Measurements from ENCODE around the gene DPYSL3. TPM values are rescaled to one million over a fixed set of nuclear protein-coding genes. Genes with fewer than 3 reads are reported as not detected.

The DPYSL3 gene
- total and polyA plus RNA-seq, 2 experiments from 2014 or later = 9.2 to 42.8 TPM

- Histone ChIP-seq H3K4me2 (ENCODE audit: unreplicated experiment) (peak overlapping the region; percentile 90), H2AFZ (peak overlapping the region; percentile 50), H3K36me3 (ENCODE audit: low read depth) (no peaks in the 10 kb centered on the region), H3F3A (ENCODE audit: insufficient read depth) (peaks cover 36% of the 10 kb centered on the region), H3K27ac (peak overlapping the region; percentile 50), H3K27me3 (replicated peaks; ENCODE audit: insufficient read depth) (no peaks in the 10 kb centered on the region), H3K9me2 (ENCODE audit: insufficient read depth) (no peaks in the 10 kb centered on the region), H3K4me3 (peak overlapping the region; percentile 86), H3K9ac (peak overlapping the region; percentile 85), H3K79me2 (ENCODE audit: insufficient read depth) (peaks cover 50% of the 10 kb centered on the region), H3K4me1 (ENCODE audit: insufficient read depth) (peaks cover 32% of the 10 kb centered on the region), H4K20me1 (ENCODE audit: insufficient read depth) (no peaks in the 10 kb centered on the region), H3K9me3 (ENCODE audit: low read depth) (no peaks in the 10 kb centered on the region)
- in situ Hi-C loops (cut with MboI) = no loop called here
- peak; percentile 90 for DNase-seq
- TF ChIP-seq EZH2phosphoT487 (IDR thresholded peaks at IDR 0.05; ENCODE audit: insufficient read depth, low read depth) (no peak), EZH2 (IDR thresholded peaks at IDR 0.05; ENCODE audit: insufficient read depth, poor library complexity, severe bottlenecking) (no peak)
- WGBS, 2 experiments (ENCODE audit: low coverage in 1 of 2, low lambda C conversion rate in 2 of 2, missing lambda C conversion rate in 2 of 2) = 4% methylated on average over 7 of the region's 7 CpGs
Observed at GRCh38 chr5:147507480-147508126, 2.3 kb downstream of the DPYSL3 start.

DNA sequence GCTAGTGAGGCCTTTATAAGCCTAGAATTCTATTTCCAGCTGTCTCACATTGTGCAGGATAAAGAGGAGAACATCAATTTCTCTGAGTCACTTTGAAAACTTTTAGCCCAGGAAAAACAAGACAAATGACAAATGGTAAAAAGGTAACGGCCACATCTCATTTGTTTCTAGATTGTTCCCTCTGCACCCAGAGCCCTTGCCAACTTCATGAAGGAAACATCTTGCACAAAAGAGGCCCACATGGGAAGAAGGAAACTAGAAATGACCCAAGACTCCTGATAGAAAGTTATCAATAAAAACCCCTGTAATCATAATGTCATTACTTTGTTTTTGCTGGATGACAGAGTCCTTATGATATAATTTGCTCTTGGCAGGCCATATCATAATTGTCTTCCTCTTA, 5.3 kb downstream of the DPYSL3 start:
- Histone ChIP-seq H3K4me1 (ENCODE audit: insufficient read depth) (peaks cover 32% of the 10 kb centered on the region), H3K27ac (peak overlapping the region; percentile 63), H4K20me1 (ENCODE audit: insufficient read depth) (no peaks in the 10 kb centered on the region), H2AFZ (no peak overlapping the region), H3K4me3 (no peak overlapping the region), H3K4me2 (ENCODE audit: unreplicated experiment) (peak overlapping the region; percentile 49), H3K9me2 (ENCODE audit: insufficient read depth) (no peaks in the 10 kb centered on the region), H3K36me3 (ENCODE audit: low read depth) (no peaks in the 10 kb centered on the region), H3K9ac (peak overlapping the region; percentile 36), H3K27me3 (replicated peaks; ENCODE audit: insufficient read depth) (no peaks in the 10 kb centered on the region), H3K79me2 (ENCODE audit: insufficient read depth) (peaks cover 81% of the 10 kb centered on the region), H3K9me3 (ENCODE audit: low read depth) (no peaks in the 10 kb centered on the region), H3F3A (ENCODE audit: insufficient read depth) (peaks cover 36% of the 10 kb centered on the region)
- DNase-seq = peak; percentile 26
- WGBS, 2 experiments (ENCODE audit: low coverage in 1 of 2, low lambda C conversion rate in 2 of 2, missing lambda C conversion rate in 2 of 2) = 46 to 52% methylated on average over 1 of the region's 1 CpG
- in situ Hi-C loops (cut with MboI) = no loop called here
- TF ChIP-seq EZH2phosphoT487 (IDR thresholded peaks at IDR 0.05; ENCODE audit: insufficient read depth, low read depth) (no peak), EZH2 (IDR thresholded peaks at IDR 0.05; ENCODE audit: insufficient read depth, poor library complexity, severe bottlenecking) (no peak)

GRCh38 chr5:147504011-147504410, 5.9 kb downstream of the DPYSL3 start:
- Histone ChIP-seq H3K79me2 (ENCODE audit: insufficient read depth) (peaks cover 83% of the 10 kb centered on the region), H4K20me1 (ENCODE audit: insufficient read depth) (no peaks in the 10 kb centered on the region), H3K9me3 (ENCODE audit: low read depth) (no peaks in the 10 kb centered on the region), H3K4me2 (ENCODE audit: unreplicated experiment) (peak overlapping the region; percentile 49), H3K36me3 (ENCODE audit: low read depth) (no peaks in the 10 kb centered on the region), H3K9me2 (ENCODE audit: insufficient read depth) (no peaks in the 10 kb centered on the region), H3F3A (ENCODE audit: insufficient read depth) (peaks cover 36% of the 10 kb centered on the region), H3K4me3 (no peak overlapping the region), H3K9ac (peak overlapping the region; percentile 36), H3K27ac (peak overlapping the region; percentile 63), H3K4me1 (ENCODE audit: insufficient read depth) (peaks cover 32% of the 10 kb centered on the region), H3K27me3 (replicated peaks; ENCODE audit: insufficient read depth) (no peaks in the 10 kb centered on the region), H2AFZ (no peak overlapping the region)
- in situ Hi-C loops (cut with MboI) = no loop called here
- TF ChIP-seq EZH2 (IDR thresholded peaks at IDR 0.05; ENCODE audit: insufficient read depth, poor library complexity, severe bottlenecking) = no peak
- 0 out of 2 replicates have a peak, but pooled peaks have one; percentile 66 for TF ChIP-seq EZH2phosphoT487 (IDR thresholded peaks at IDR 0.05; ENCODE audit: insufficient read depth, low read depth)
- DNase-seq = peak; percentile 77
- WGBS, 2 experiments (ENCODE audit: low coverage in 1 of 2, low lambda C conversion rate in 2 of 2, missing lambda C conversion rate in 2 of 2) = 2 to 4% methylated on average over 3 of the region's 3 CpGs

DNA sequence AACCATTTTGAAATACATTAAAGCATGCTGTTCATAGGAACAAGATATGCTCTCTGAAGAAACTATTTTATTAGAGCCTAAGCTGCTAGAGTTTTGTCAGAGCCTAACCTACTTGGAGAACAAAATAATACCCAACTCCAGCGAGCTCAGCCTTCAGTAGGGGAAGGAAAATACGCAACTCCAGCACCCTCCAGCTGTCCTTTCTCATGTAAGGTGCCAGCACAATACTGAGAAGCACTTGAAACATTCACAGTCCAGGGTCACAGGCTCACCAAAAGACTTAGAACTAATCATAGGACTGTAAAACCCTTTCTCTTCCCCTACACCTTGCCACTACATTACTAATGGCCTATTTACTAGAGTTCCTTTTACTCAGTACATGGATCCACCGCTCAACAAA, 18.9 kb downstream of the DPYSL3 start:
- no peak overlapping the region for H3K27ac ChIP-seq
- TF ChIP-seq EZH2phosphoT487 (IDR thresholded peaks at IDR 0.05; ENCODE audit: insufficient read depth, low read depth) (no peak), EZH2 (IDR thresholded peaks at IDR 0.05; ENCODE audit: insufficient read depth, poor library complexity, severe bottlenecking) (no peak)
- no peak for DNase-seq
- no peaks in the 10 kb centered on the region for H3K4me1 ChIP-seq (ENCODE audit: insufficient read depth)
- no peaks in the 10 kb centered on the region for H3K36me3 ChIP-seq (ENCODE audit: low read depth)
- peaks cover 78% of the 10 kb centered on the region for H3K79me2 ChIP-seq (ENCODE audit: insufficient read depth)
- H3K9me3 ChIP-seq (ENCODE audit: low read depth) = no peaks in the 10 kb centered on the region
- 86% methylated on average over 3 of the region's 3 CpGs for whole genome bisulfite sequencing, 2 experiments (ENCODE audit: low coverage in 1 of 2, low lambda C conversion rate in 2 of 2, missing lambda C conversion rate in 2 of 2)
- no peak overlapping the region for H3K4me3 ChIP-seq
- H4K20me1 ChIP-seq (ENCODE audit: insufficient read depth) = no peaks in the 10 kb centered on the region
- in situ Hi-C loops (cut with MboI) = no loop called here
- H3F3A ChIP-seq (ENCODE audit: insufficient read depth) = peaks cover 1% of the 10 kb centered on the region; the same call in 1 of the 2 replicates
- no peaks in the 10 kb centered on the region for H3K9me2 ChIP-seq (ENCODE audit: insufficient read depth)
- no peak overlapping the region for H2AFZ ChIP-seq
- H3K9ac ChIP-seq = no peak overlapping the region
- no peaks in the 10 kb centered on the region for H3K27me3 ChIP-seq (replicated peaks; ENCODE audit: insufficient read depth)
- no peak overlapping the region for H3K4me2 ChIP-seq (ENCODE audit: unreplicated experiment)
